Testis (tissue), 3 donors: Measurements from ENCODE around the gene LAMA3. TPM values are rescaled to one million over a fixed set of nuclear protein-coding genes. Genes with fewer than 3 reads are reported as not detected.

Source experiments
- DNase-seq: peaks from one replicate; pipeline ENCODE4 v3.0.0-alpha.2; 2019
- H3K27ac ChIP-seq, 2 donors: fragments of 200-600 bp; sonication (generic); one replicate each; pipeline ENCODE4 v1.5.1; 2019
- H3K27me3 ChIP-seq: fragments of 200-600 bp; sonication (generic); one replicate; pipeline ENCODE4 v1.5.1; 2019
- H3K36me3 ChIP-seq: fragments of 200-600 bp; sonication (generic); one replicate; pipeline ENCODE4 v1.5.1; 2017; ENCODE audit warnings: low read depth; ENCODE audit errors: missing control alignments
- H3K4me1 ChIP-seq: fragments of 200-600 bp; sonication (generic); one replicate; pipeline ENCODE4 v1.5.1; 2019
- H3K4me3 ChIP-seq, 2 donors: fragments of 200-600 bp; sonication (generic); one replicate each; pipeline ENCODE4 v1.5.1; 2017 to 2019
- H3K9me3 ChIP-seq: fragments of 200-600 bp; sonication (generic); one replicate; pipeline ENCODE4 v1.5.1; 2017
- POLR2A ChIP-seq: fragments of 450-650 bp; IDR thresholded peaks from one replicate; pipeline ENCODE4 v1.6.1; 2017; ENCODE audit warnings: antibody characterized with exemption, mild to moderate bottlenecking, moderate library complexity
- WGBS, 2 donors: methylation state at CpG; one replicate each; pipeline ENCODE4 v1.1.5; 2018; 5-methylcytosine and 5-hydroxymethylcytosine counted together
- intact Hi-C: fragments of 100-400 bp; cut with DNase I; formaldehyde crosslinking; loops from one replicate; pipeline ENCODE4 v1.15.1; 2023; ENCODE audit warnings: low total_unique reads
- polyA plus RNA-seq: library from polyadenylated mRNA; stranded (reverse); fragments of 350-450 nt; fragmentation: Illumina TruSeq; extraction: RNeasy Lipid Tissue Mini Kit (QIAGEN cat#74804); gene quantifications from one replicate; pipeline ENCODE4 v1.2.3, GENCODE V29; 2014; ENCODE audit warnings: low read depth, low replicate concordance; ENCODE audit not compliant: insufficient read depth
- total RNA-seq, 2 donors: library from RNA; depleted of rRNA; stranded (reverse); fragments of >200 nt; gene quantifications; one replicate each; pipeline ENCODE4 v1.2.3, GENCODE V29; 2016
- TF ChIP-seq, protein P1 (sequence below), 3 experiments: fragments of 450-650 bp in 2 of 3; fragments of 200-600 bp in 1 of 3; sonication (generic) in 1 of 3; IDR thresholded peaks; one replicate each; pipeline ENCODE4 v1.5.1; 2016 to 2019; ENCODE audit warnings: antibody characterized with exemption in 3 of 3, mild to moderate bottlenecking in 2 of 3, moderate library complexity in 1 of 3

LAMA3 gene
- total and polyA plus RNA-seq, 3 donors from 2014 or later = 11.9 to 22.1 (median 14.1) TPM

DNA sequence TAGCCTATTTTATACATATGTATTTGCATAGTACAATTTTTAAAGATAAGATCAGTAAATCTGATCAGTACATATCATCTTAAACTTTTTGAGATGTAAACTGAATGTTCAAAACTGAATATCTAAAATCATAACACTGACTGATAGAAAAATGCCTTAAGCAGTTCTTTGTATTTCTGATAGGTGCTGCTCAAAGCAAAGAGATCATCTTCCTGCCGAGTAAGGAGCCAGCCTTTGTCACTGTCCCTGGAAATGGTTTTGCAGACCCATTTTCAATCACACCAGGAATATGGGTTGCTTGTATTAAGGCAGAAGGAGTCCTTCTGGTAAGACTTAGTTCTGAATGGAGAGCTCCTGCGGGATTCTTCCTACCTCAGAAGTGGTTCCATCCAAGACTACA, 135.0 kb downstream of the LAMA3 start:
- intact Hi-C loops = no loop called here
- peaks cover 26% of the 10 kb centered on the region for H3K4me1 ChIP-seq
- TF ChIP-seq POLR2A = no peak
- TF ChIP-seq, protein P1, sequence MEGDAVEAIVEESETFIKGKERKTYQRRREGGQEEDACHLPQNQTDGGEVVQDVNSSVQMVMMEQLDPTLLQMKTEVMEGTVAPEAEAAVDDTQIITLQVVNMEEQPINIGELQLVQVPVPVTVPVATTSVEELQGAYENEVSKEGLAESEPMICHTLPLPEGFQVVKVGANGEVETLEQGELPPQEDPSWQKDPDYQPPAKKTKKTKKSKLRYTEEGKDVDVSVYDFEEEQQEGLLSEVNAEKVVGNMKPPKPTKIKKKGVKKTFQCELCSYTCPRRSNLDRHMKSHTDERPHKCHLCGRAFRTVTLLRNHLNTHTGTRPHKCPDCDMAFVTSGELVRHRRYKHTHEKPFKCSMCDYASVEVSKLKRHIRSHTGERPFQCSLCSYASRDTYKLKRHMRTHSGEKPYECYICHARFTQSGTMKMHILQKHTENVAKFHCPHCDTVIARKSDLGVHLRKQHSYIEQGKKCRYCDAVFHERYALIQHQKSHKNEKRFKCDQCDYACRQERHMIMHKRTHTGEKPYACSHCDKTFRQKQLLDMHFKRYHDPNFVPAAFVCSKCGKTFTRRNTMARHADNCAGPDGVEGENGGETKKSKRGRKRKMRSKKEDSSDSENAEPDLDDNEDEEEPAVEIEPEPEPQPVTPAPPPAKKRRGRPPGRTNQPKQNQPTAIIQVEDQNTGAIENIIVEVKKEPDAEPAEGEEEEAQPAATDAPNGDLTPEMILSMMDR (IDR thresholded peaks at IDR 0.05) = no peak
- 88 to 93% methylated on average over 2 of the region's 2 CpGs for WGBS, 2 donors
- H3K4me3 ChIP-seq = no peak overlapping the region
- no peaks in the 10 kb centered on the region for H3K36me3 ChIP-seq
- no peaks in the 10 kb centered on the region for H3K27me3 ChIP-seq
- H3K9me3 ChIP-seq = no peaks in the 10 kb centered on the region
- DNase-seq = no peak
- H3K27ac ChIP-seq = no peak overlapping the region

DNA sequence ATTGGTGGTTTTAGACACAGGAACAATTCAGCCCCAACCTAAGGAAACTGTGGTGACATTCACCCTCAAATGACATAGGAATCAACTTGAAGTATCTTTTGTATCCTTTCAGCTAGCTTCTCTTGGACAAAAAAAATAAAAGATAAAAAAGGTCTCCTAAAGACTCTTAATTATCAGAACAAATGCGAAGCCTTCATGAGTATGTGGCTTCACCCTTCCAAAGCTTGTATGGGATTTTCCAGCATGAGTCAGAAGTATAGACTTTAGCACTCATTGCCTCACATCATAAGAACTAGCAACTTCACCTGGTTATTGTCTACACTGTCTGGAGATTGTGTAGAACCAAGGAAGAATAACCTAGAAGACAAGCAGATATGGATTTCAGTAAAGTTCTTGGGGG, 135.4 kb downstream of the LAMA3 start:
- Histone ChIP-seq H3K4me1 (peaks cover 26% of the 10 kb centered on the region), H3K27me3 (no peaks in the 10 kb centered on the region), H3K9me3 (no peaks in the 10 kb centered on the region), H3K36me3 (no peaks in the 10 kb centered on the region), H3K27ac (peak overlapping the region in 1 of 2 donors; percentile 82), H3K4me3 (no peak overlapping the region)
- intact Hi-C loops = no loop called here
- no peak for DNase-seq
- 69 to 88% methylated on average over 1 of the region's 1 CpG for WGBS, 2 donors
- TF ChIP-seq, protein P1 (IDR thresholded peaks at IDR 0.05) = no peak
- no peak for TF ChIP-seq POLR2A

DNA sequence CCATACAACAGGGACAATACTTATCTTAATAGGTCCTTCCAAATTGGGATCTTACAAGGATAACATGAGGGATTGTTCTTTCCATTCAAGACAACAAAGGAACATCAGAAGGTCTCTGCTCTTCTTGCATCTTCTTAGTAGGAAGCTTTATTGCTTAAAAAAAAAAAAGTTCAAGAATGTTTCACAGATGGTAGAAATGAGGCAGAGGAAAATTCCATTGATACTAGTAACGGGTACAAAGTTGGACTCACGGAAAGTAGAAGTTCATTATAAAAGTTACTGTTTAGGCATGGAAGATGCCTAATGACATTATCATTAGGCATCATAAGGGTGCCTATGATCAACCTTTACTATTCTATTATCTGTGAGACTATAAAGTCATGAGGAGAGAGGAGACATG, 136.2 kb downstream of the LAMA3 start:
- Histone ChIP-seq H3K4me1 (peaks cover 26% of the 10 kb centered on the region), H3K9me3 (no peaks in the 10 kb centered on the region), H3K27me3 (no peaks in the 10 kb centered on the region), H3K27ac (peak overlapping the region; percentile 51 to 82), H3K36me3 (no peaks in the 10 kb centered on the region), H3K4me3 (no peak overlapping the region)
- TF ChIP-seq, protein P1 (IDR thresholded peaks at IDR 0.05) = no peak
- TF ChIP-seq POLR2A = no peak
- 73 to 76% methylated on average over 2 of the region's 2 CpGs for WGBS, 2 donors
- intact Hi-C loops = no loop called here
- no peak for DNase-seq

DNA sequence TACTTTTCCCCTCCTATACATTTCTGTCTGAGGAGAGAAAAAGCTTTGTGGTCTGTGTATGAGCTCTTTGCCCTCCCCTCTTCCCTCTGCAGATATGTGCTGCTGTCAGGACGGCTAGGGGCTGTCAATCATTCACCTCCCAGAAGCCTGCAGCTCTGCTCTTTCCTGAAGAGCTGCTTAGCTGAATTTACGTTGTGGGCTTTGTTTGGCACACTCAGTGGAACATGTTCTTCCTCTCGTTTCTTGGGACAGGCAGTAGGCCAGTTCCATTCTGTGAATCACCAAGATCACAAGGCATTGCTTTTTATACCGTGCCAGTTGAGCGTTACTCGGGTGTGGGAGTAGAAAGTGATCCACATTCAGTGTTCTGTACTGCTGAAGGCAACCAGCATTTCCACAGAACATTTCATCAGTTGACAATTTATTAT, 136.7 kb downstream of the LAMA3 start:
- H3K36me3 ChIP-seq = no peaks in the 10 kb centered on the region

More for the DNA sequence above, 136.7 kb downstream of the LAMA3 start:
- intact Hi-C loops = no loop called here
- TF ChIP-seq POLR2A = no peak
- TF ChIP-seq, protein P1 (IDR thresholded peaks at IDR 0.05) = no peak
- Histone ChIP-seq H3K27me3 (no peaks in the 10 kb centered on the region), H3K4me1 (peaks cover 26% of the 10 kb centered on the region), H3K27ac (peak overlapping the region; percentile 51 to 82), H3K9me3 (no peaks in the 10 kb centered on the region), H3K4me3 (no peak overlapping the region)
- 12 to 31% methylated on average over 6 of the region's 6 CpGs for whole genome bisulfite sequencing, 2 donors
- peak; percentile 83 for DNase-seq
